Thyroid gland (tissue), 4 donors: ENCODE data around the gene DHRS7B. TPM values are rescaled to one million over a fixed set of nuclear protein-coding genes. Genes with fewer than 3 reads are reported as not detected.
A peak's percentile ranks its signal among the peaks of the same experiment; 100 is the strongest.

Source experiments
- DNase-seq, 2 donors: peaks; one replicate each; pipeline ENCODE4 v3.0.0-alpha.2; 2019
- H3K27ac ChIP-seq, 3 donors: fragments of 200-600 bp; sonication (generic); 1 replicate in 2 of 3; 2 replicates in 1 of 3; pipeline ENCODE4 v1.5.1; 2016 to 2019; ENCODE audit warnings: mild to moderate bottlenecking in 1 of 3, moderate library complexity in 1 of 3
- H3K27me3 ChIP-seq: fragments of 200-600 bp; sonication (generic); one replicate; pipeline ENCODE4 v1.5.1; 2019
- H3K36me3 ChIP-seq, 2 donors: fragments of 200-600 bp; sonication (generic); one replicate each; pipeline ENCODE4 v1.5.1; 2016 to 2019
- H3K4me1 ChIP-seq, 2 donors: fragments of 200-600 bp; sonication (generic); one replicate each; pipeline ENCODE4 v1.5.1; 2017 to 2019
- H3K4me3 ChIP-seq, 3 donors: fragments of 200-600 bp; sonication (generic); replicated peaks in 1 of 3; 1 replicate in 2 of 3; 2 replicates in 1 of 3; pipeline ENCODE4 v1.5.1; 2016; ENCODE audit warnings: mild to moderate bottlenecking in 1 of 3
- H3K9me3 ChIP-seq: fragments of 200-600 bp; sonication (generic); one replicate; pipeline ENCODE4 v1.5.1; 2017
- POLR2A ChIP-seq, 2 donors: fragments of 450-650 bp; IDR thresholded peaks; one replicate each; pipeline ENCODE4 v1.6.1; 2017; ENCODE audit warnings: antibody characterized with exemption in 2 of 2, mild to moderate bottlenecking in 2 of 2, moderate library complexity in 1 of 2
- WGBS, 2 donors: methylation state at CpG; one replicate each; pipeline ENCODE4 v1.1.5; 2017; 5-methylcytosine and 5-hydroxymethylcytosine counted together
- intact Hi-C: fragments of 100-400 bp; cut with DNase I; formaldehyde crosslinking; loops from one replicate; pipeline ENCODE4 v1.15.1; 2023
- total RNA-seq, 4 donors: library from RNA; depleted of rRNA; stranded (reverse); fragments of >200 nt; gene quantifications; one replicate each; pipeline ENCODE4 v1.2.3, GENCODE V29; 2016
- TF ChIP-seq, protein P1 (sequence below), 6 experiments: fragments of 200-600 bp in 3 of 6; fragments of 450-650 bp in 3 of 6; sonication (generic) in 3 of 6; IDR thresholded peaks; one replicate each; pipeline ENCODE4 v1.5.1; 2016 to 2019; ENCODE audit warnings: antibody characterized with exemption in 6 of 6, mild to moderate bottlenecking in 2 of 6, inconsistent platforms in 1 of 6, moderate library complexity in 1 of 6

Gene DHRS7B
- total RNA-seq, 4 donors from 2014 or later, result 34.1 to 74.1 (median 57.1) TPM

DNA sequence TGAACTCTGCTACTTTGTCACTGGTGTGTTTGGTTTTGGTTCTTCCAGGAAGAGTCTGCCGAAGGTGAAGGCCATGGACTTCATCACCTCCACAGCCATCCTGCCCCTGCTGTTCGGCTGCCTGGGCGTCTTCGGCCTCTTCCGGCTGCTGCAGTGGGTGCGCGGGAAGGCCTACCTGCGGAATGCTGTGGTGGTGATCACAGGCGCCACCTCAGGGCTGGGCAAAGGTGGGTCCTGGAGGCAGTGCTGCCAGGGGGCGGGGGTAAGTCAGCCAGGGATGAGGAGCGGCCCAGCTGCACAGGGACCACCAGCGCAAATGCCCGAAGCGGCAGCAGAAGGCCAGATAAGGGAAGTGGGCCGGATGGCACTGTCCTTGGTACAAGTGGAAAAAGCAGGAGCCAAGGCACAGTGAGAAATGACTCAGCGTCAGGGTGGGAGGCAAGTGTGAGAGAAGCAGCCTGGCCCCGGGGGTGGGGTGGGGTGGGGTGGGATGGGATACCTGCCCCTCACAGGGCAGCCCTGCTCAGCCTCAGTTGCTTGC, 45.3 kb downstream of the DHRS7B start:
- no peaks in the 10 kb centered on the region for H3K9me3 ChIP-seq
- no peak overlapping the region for H3K27ac ChIP-seq
- WGBS, 2 donors, result 98% methylated on average over 17 of the region's 17 CpGs
- no peak for TF ChIP-seq POLR2A (IDR thresholded peaks at IDR 0.05)
- TF ChIP-seq, protein P1, sequence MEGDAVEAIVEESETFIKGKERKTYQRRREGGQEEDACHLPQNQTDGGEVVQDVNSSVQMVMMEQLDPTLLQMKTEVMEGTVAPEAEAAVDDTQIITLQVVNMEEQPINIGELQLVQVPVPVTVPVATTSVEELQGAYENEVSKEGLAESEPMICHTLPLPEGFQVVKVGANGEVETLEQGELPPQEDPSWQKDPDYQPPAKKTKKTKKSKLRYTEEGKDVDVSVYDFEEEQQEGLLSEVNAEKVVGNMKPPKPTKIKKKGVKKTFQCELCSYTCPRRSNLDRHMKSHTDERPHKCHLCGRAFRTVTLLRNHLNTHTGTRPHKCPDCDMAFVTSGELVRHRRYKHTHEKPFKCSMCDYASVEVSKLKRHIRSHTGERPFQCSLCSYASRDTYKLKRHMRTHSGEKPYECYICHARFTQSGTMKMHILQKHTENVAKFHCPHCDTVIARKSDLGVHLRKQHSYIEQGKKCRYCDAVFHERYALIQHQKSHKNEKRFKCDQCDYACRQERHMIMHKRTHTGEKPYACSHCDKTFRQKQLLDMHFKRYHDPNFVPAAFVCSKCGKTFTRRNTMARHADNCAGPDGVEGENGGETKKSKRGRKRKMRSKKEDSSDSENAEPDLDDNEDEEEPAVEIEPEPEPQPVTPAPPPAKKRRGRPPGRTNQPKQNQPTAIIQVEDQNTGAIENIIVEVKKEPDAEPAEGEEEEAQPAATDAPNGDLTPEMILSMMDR (IDR thresholded peaks at IDR 0.05), result no peak
- no peaks in the 10 kb centered on the region for H3K27me3 ChIP-seq
- intact Hi-C loops, result no loop called here
- H3K4me1 ChIP-seq, result peaks cover 13 to 19% of the 10 kb centered on the region in 2 donors
- no peak overlapping the region for H3K4me3 ChIP-seq
- no peaks in the 10 kb centered on the region for H3K36me3 ChIP-seq
- no peak for DNase-seq

DNA sequence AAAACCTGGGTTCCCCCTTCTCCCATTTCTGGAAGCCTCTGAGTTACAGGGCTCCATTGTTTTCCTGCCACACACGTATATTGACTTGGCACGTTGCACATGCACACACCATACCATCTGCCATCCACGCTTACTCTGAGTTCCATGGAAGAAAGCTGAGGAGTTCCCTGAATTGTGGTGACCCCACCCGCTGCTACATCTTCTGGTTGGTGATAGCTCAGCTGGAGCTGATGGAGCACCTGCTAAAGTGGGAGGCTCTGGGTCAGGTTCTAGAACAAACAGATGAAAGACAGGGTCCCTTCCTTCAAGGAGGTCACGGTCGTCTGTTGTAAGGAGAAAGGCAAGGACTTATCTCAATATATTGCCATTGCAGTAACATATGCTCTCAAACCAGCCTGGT, 46.1 kb downstream of the DHRS7B start:
- peaks cover 13 to 19% of the 10 kb centered on the region in 2 donors for H3K4me1 ChIP-seq
- 95 to 100% methylated on average over 6 of the region's 6 CpGs for WGBS, 2 donors
- H3K9me3 ChIP-seq, result no peaks in the 10 kb centered on the region
- H3K4me3 ChIP-seq, result no peak overlapping the region
- H3K27ac ChIP-seq, result no peak overlapping the region
- H3K27me3 ChIP-seq, result no peaks in the 10 kb centered on the region
- TF ChIP-seq POLR2A (IDR thresholded peaks at IDR 0.05), result no peak
- TF ChIP-seq, protein P1 (IDR thresholded peaks at IDR 0.05), result no peak
- no peaks in the 10 kb centered on the region for H3K36me3 ChIP-seq
- DNase-seq, result no peak
- intact Hi-C loops, result no loop called here

DNA sequence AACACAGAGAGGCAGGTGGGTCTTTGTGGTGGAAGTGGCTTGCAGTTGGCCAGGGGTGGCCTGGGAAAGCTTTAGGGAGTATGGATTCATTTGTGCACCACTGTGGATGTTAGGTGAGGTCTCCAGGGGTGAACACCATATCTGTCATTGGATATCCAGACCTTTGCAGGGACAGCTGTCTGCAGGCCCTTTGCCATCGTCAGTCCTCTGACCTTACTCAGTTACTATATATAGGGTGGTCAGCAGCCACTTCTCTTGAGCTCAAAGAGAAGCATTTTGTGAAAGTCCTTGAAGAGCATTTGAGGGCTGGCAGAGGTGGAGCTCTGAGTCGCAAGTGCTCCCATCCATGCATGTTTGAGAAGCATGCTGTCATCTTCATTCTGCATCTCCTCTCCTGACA, 46.8 kb downstream of the DHRS7B start:
- Histone ChIP-seq H3K27ac (no peak overlapping the region), H3K36me3 (no peaks in the 10 kb centered on the region), H3K4me1 (peaks cover 13 to 19% of the 10 kb centered on the region in 2 donors), H3K4me3 (no peak overlapping the region), H3K27me3 (no peaks in the 10 kb centered on the region), H3K9me3 (no peaks in the 10 kb centered on the region)
- intact Hi-C loops, result no loop called here
- WGBS, 2 donors, result 88 to 89% methylated on average over 2 of the region's 2 CpGs
- TF ChIP-seq, protein P1 (IDR thresholded peaks at IDR 0.05), result no peak
- no peak for DNase-seq

DNA sequence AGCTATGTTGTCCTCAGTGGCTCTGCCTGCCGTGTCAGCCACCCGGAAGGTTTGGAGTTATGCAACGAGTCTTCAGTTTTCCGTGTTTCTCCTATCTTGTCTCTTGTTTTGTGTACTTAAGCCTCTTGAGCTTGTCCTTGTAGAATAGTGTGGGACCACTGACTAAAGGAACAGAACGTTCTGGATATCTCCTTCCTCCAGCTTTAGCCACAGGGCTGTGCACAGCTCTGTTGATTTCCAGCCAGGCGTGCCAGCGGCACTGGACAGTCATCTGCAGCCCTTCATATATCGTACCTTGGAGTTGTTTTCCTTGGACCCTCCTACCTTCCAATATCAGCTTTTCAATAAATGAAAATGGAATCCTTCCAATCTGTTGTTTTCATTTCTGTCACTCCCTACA, 47.4 kb downstream of the DHRS7B start:
- H3K36me3 ChIP-seq, result no peaks in the 10 kb centered on the region
- peak; percentile 29 to 55 for DNase-seq

DNA sequence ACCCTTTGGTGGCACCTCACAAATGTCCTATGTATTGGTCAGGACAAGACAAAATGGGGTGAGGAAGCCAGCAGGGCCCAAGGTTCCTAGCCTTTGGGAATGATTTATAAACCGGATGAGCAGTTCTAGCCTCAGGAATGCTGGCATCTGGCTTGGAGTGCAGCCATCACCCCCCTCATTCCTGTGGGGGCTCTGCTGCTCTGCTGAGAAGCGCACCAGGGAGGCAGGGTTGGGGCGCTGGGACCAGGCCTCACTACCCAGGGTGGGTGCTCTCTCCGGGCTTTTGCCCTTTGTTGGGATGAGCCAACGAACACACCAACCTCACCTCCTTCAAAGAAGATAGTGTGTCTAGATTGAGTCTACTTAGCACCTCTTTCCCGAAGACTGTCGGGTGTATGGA, 47.9 kb downstream of the DHRS7B start:
- Histone ChIP-seq H3K4me3 (no peak overlapping the region), H3K4me1 (peaks cover 13 to 19% of the 10 kb centered on the region in 2 donors), H3K27ac (peak overlapping the region; percentile 8 to 50 (median 48)), H3K27me3 (no peaks in the 10 kb centered on the region), H3K9me3 (no peaks in the 10 kb centered on the region), H3K36me3 (no peaks in the 10 kb centered on the region)
- intact Hi-C loops, result loop anchor here (5.0 kb wide), 1 partner anchor 42 kb away; no protein-coding TSS in a partner anchor
- DNase-seq, result peak in 1 of 2 donors; percentile 49
- WGBS, 2 donors, result 83 to 94% methylated on average over 3 to 7 of the region's 7 CpGs
- TF ChIP-seq POLR2A (IDR thresholded peaks at IDR 0.05), result no peak
- TF ChIP-seq, protein P1 (IDR thresholded peaks at IDR 0.05), result no peak

More for the DNA sequence above, 47.4 kb downstream of the DHRS7B start:
- Histone ChIP-seq H3K27me3 (no peaks in the 10 kb centered on the region), H3K4me3 (no peak overlapping the region), H3K27ac (peak overlapping the region; percentile 8 to 50 (median 48)), H3K4me1 (peaks cover 13 to 19% of the 10 kb centered on the region in 2 donors), H3K9me3 (no peaks in the 10 kb centered on the region)
- intact Hi-C loops, result no loop called here
- no peak for TF ChIP-seq POLR2A (IDR thresholded peaks at IDR 0.05)
- TF ChIP-seq, protein P1 (IDR thresholded peaks at IDR 0.05), result no peak
- WGBS, 2 donors, result 69 to 79% methylated on average over 8 of the region's 8 CpGs
